Keratinocyte (primary cell): ENCODE results near the gene TMEM240. TPM values are rescaled to one million over a fixed set of nuclear protein-coding genes. Genes with fewer than 3 reads are reported as not detected.

Experiments used
- DNase-seq: peaks from one replicate; pipeline ENCODE4 v3.0.0-alpha.2; 2011; ENCODE audit warnings: low read depth, missing footprints, low spot score
- FAIRE-seq: peaks from 2 replicates; lab custom pipeline; 2011; peaks lifted over from hg19 to GRCh38; lab: Jason Lieb, UNC
- H2AFZ ChIP-seq: 2 replicates; pipeline ENCODE4 v1.6.0; 2012; ENCODE audit warnings: low read length, control low read depth, inconsistent platforms; ENCODE audit not compliant: control insufficient read depth
- H3K27ac ChIP-seq: 2 replicates; pipeline ENCODE4 v1.5.1; 2011; ENCODE audit warnings: low read length; ENCODE audit not compliant: control insufficient read depth, insufficient read depth
- H3K27me3 ChIP-seq: 3 replicates; pipeline ENCODE4 v1.6.0; 2011; ENCODE audit warnings: low read length; ENCODE audit not compliant: control insufficient read depth, insufficient read depth; ENCODE audit errors: extremely low read depth
- H3K36me3 ChIP-seq, 2 experiments: 2 replicates in 1 of 2; 3 replicates in 1 of 2; pipeline ENCODE4 v1.5.1; 2011; ENCODE audit warnings: low read length in 2 of 2, mild to moderate bottlenecking in 1 of 2; ENCODE audit not compliant: control insufficient read depth in 2 of 2, insufficient read depth in 2 of 2; ENCODE audit errors: extremely low read depth in 1 of 2
- H3K4me1 ChIP-seq: 3 replicates; pipeline ENCODE4 v1.5.1; 2011; ENCODE audit warnings: low read length; ENCODE audit not compliant: control insufficient read depth, insufficient read depth; ENCODE audit errors: extremely low read depth
- H3K4me2 ChIP-seq: 3 replicates; pipeline ENCODE4 v1.6.0; 2011; ENCODE audit warnings: low read depth, low read length; ENCODE audit not compliant: control insufficient read depth, insufficient read depth; ENCODE audit errors: extremely low read depth
- H3K4me3 ChIP-seq, 3 experiments: fragments of 200-600 bp in 1 of 3; sonication (generic) in 1 of 3; 2 replicates in 2 of 3; 3 replicates in 1 of 3; pipeline ENCODE4 v1.5.1; 2011 to 2016; ENCODE audit warnings: low read length in 3 of 3, mild to moderate bottlenecking in 3 of 3, control low read depth in 2 of 3, inconsistent platforms in 1 of 3, low read depth in 1 of 3, mixed read lengths in 1 of 3, mixed run types in 1 of 3, moderate library complexity in 1 of 3; ENCODE audit not compliant: control insufficient read depth in 2 of 3, insufficient read depth in 2 of 3; ENCODE audit errors: extremely low read depth in 1 of 3
- H3K79me2 ChIP-seq: 2 replicates; pipeline ENCODE4 v1.6.0; 2012; ENCODE audit warnings: low read length; ENCODE audit not compliant: control insufficient read depth, insufficient read depth
- H3K9ac ChIP-seq: 3 replicates; pipeline ENCODE4 v1.6.0; 2011; ENCODE audit warnings: low read length; ENCODE audit not compliant: control insufficient read depth, insufficient read depth; ENCODE audit errors: extremely low read depth
- H3K9me1 ChIP-seq: 3 replicates; pipeline ENCODE4 v1.6.0; 2011; ENCODE audit warnings: low read length; ENCODE audit not compliant: control insufficient read depth, insufficient read depth; ENCODE audit errors: extremely low read depth
- H3K9me3 ChIP-seq: 2 replicates; pipeline ENCODE4 v1.5.1; 2012; ENCODE audit warnings: low read depth, low read length; ENCODE audit not compliant: control insufficient read depth
- H4K20me1 ChIP-seq: 3 replicates; pipeline ENCODE4 v1.6.0; 2011; ENCODE audit warnings: low read length; ENCODE audit not compliant: control insufficient read depth, insufficient read depth; ENCODE audit errors: extremely low read depth
- EZH2 ChIP-seq: IDR thresholded peaks from one replicate; pipeline ENCODE4 v1.6.1; 2012; ENCODE audit warnings: inconsistent platforms, mild to moderate bottlenecking, low read length, moderate library complexity
- dilution Hi-C: fragments of 300-500 bp; cut with MboI; formaldehyde crosslinking; loops from one replicate; pipeline ENCODE4 v1.7.0; 2020; ENCODE audit warnings: low sequenced_read_pairs; ENCODE audit not compliant: extremely low pct_ligation_motif_present
- polyA plus RNA-seq, 5 experiments: library from polyadenylated mRNA; depleted of rRNA in 3 of 5; stranded (reverse) in 3 of 5; stranded (forward) in 1 of 5; unstranded in 1 of 5; fragments of >200 nt; gene quantifications; 1 replicate in 1 of 5; 2 replicates in 3 of 5; 3 replicates in 1 of 5; pipeline versions ENCODE4 v1.2.1 to v1.2.3, GENCODE V29; 2011 to 2012; ENCODE audit warnings: missing spikeins in 2 of 5, low read depth in 1 of 5, low replicate concordance in 1 of 5
- TF ChIP-seq, protein P1 (sequence below), 3 experiments: IDR thresholded peaks in 1 of 3; conservative IDR thresholded peaks in 1 of 3; optimal IDR thresholded peaks in 1 of 3; 2 replicates in 2 of 3; 3 replicates in 1 of 3; pipeline versions ENCODE3 to v1.5.1; 2011; ENCODE audit warnings: low read length in 3 of 3, mild to moderate bottlenecking in 3 of 3, moderate library complexity in 2 of 3, control low read depth in 1 of 3, inconsistent platforms in 1 of 3; ENCODE audit not compliant: insufficient read depth in 2 of 3; ENCODE audit errors: extremely low read depth in 1 of 3

The TMEM240 gene
- polyA plus RNA-seq, 1 donor (not counting 4 experiments of a cell fraction or from before 2014, with no cell fraction given), result 0.12 TPM

DNA sequence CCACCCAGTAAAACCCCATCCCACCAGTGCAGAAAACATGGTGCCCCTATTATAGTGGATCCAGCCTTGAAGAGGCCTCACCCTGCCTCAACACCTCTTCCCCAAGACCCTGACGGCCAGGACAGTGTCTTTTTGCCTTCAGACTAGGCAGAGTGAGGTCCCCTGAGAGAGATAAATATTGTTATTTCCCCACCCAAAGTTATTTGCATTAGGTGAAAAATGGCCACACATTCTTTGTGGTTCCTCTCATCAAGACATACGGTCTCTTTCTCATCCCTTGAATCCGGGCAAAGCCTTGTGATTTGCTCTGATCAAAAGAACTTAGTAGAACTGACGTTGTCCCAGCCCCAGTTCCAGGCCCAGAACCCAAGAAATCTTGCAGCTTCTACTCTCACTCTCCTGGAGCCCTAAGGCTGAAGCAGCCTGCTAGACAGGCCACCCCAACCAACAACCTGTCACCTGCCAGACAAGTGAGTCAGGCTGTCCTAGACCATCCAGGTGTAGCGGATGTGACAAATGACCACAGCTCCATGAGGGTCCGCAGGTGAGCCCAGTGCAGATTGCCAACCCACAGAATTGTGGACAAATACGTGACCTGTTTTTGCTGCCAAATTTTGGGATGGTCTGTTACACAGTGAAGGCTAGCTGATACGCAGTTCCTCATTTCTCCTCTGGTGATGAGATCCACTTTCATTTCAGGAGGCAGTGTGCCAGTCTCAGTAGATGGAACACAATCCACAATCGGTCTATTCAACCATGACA, 42.3 kb upstream of the TMEM240 start:
- Histone ChIP-seq H3K27me3 (peaks cover 13% of the 10 kb centered on the region), H3K27ac (no peak overlapping the region), H3K4me3 (no peak overlapping the region), H3K36me3 (no peaks in the 10 kb centered on the region), H3K79me2 (no peaks in the 10 kb centered on the region), H2AFZ (no peak overlapping the region), H3K4me2 (no peak overlapping the region), H3K9ac (no peak overlapping the region), H3K4me1 (no peaks in the 10 kb centered on the region), H3K9me3 (no peaks in the 10 kb centered on the region), H4K20me1 (no peaks in the 10 kb centered on the region), H3K9me1 (no peaks in the 10 kb centered on the region)
- dilution Hi-C loops, result no loop called here
- FAIRE-seq, result no peak
- no peak for TF ChIP-seq EZH2
- TF ChIP-seq, protein P1, sequence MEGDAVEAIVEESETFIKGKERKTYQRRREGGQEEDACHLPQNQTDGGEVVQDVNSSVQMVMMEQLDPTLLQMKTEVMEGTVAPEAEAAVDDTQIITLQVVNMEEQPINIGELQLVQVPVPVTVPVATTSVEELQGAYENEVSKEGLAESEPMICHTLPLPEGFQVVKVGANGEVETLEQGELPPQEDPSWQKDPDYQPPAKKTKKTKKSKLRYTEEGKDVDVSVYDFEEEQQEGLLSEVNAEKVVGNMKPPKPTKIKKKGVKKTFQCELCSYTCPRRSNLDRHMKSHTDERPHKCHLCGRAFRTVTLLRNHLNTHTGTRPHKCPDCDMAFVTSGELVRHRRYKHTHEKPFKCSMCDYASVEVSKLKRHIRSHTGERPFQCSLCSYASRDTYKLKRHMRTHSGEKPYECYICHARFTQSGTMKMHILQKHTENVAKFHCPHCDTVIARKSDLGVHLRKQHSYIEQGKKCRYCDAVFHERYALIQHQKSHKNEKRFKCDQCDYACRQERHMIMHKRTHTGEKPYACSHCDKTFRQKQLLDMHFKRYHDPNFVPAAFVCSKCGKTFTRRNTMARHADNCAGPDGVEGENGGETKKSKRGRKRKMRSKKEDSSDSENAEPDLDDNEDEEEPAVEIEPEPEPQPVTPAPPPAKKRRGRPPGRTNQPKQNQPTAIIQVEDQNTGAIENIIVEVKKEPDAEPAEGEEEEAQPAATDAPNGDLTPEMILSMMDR (optimal IDR thresholded peaks at IDR 0.05 in 1 of 3, IDR thresholded peaks at IDR 0.05 in 1 of 3, conservative IDR thresholded peaks at IDR 0.05 in 1 of 3; ENCODE audit: extremely low read depth in 1 of 3, insufficient read depth in 2 of 3, low read length in 3 of 3), result no peak
- no peak for DNase-seq

DNA sequence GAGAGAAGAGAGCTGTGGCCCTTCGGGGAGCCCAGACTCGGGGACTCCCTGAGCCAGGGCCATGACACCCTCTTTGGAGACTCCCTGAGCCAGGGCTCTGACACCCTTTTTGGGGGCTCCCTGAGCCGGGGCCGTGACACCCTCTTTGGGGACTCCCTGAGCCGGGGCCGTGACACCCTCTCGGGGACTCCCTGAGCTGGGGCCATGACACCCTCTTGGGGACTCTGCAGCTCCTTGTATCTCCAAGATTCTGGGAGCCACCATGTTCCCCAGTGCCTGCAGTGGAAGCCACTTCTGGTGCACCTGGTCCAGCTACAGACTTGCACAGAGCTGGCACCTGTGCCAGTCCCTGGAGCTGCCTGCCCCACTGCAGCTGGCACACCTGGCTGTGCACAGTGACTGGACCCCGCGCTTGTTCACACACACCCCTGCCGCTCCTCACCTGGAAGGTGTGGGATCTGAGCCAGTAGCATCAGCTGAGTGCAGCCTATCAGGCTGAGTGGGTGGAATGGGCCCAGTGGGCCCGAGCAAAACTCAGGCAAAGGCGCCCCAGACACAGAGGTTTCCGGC, 38.0 kb upstream of the TMEM240 start:
- H3K27ac ChIP-seq, result no peak overlapping the region
- H3K79me2 ChIP-seq, result peaks cover 10% of the 10 kb centered on the region
- no peaks in the 10 kb centered on the region for H3K9me3 ChIP-seq
- H2AFZ ChIP-seq, result no peak overlapping the region
- H4K20me1 ChIP-seq, result no peaks in the 10 kb centered on the region
- TF ChIP-seq, protein P1 (optimal IDR thresholded peaks at IDR 0.05 in 1 of 3, IDR thresholded peaks at IDR 0.05 in 1 of 3, conservative IDR thresholded peaks at IDR 0.05 in 1 of 3; ENCODE audit: extremely low read depth in 1 of 3, insufficient read depth in 2 of 3, low read length in 3 of 3), result no peak
- no peak for TF ChIP-seq EZH2
- no peak overlapping the region for H3K4me3 ChIP-seq
- no peaks in the 10 kb centered on the region for H3K9me1 ChIP-seq
- H3K36me3 ChIP-seq, result no peaks in the 10 kb centered on the region
- no peak overlapping the region for H3K4me2 ChIP-seq
- H3K9ac ChIP-seq, result no peak overlapping the region
- FAIRE-seq, result no peak
- dilution Hi-C loops, result no loop called here
- DNase-seq, result no peak
- H3K27me3 ChIP-seq, result peaks cover 13% of the 10 kb centered on the region
- peaks cover 10% of the 10 kb centered on the region for H3K4me1 ChIP-seq
